CD14-positive monocyte (primary cell): ENCODE measurements around the gene FOCAD. TPM values are rescaled to one million over a fixed set of nuclear protein-coding genes. Genes with fewer than 3 reads are reported as not detected.

Experiments
- DNase-seq, 3 donors: peaks; one replicate each; pipeline ENCODE4 v3.0.0-alpha.2; 2011 to 2022
- H2AFZ ChIP-seq: 2 replicates; pipeline ENCODE4 v1.6.0; 2012; ENCODE audit warnings: mild to moderate bottlenecking, low read depth, low read length, inconsistent platforms; ENCODE audit not compliant: insufficient read depth, poor library complexity, severe bottlenecking
- H3K27ac ChIP-seq, 2 donors: 1 replicate in 1 of 2; 2 replicates in 1 of 2; pipeline ENCODE4 v1.5.1; 2012 to 2013; ENCODE audit warnings: low read length in 2 of 2, control low read depth in 1 of 2, inconsistent platforms in 1 of 2, low read depth in 1 of 2, mild to moderate bottlenecking in 1 of 2
- H3K27me3 ChIP-seq, 2 donors: one replicate each; pipeline versions ENCODE4 v1.6.0 to v1.6.1; 2011 to 2013; ENCODE audit warnings: low read length in 2 of 2; ENCODE audit not compliant: control insufficient read depth in 2 of 2, insufficient read depth in 2 of 2
- H3K36me3 ChIP-seq, 2 donors: replicated peaks in 1 of 2; 1 replicate in 1 of 2; 2 replicates in 1 of 2; pipeline versions ENCODE4 v1.5.1 to v1.6.1; 2012 to 2013; ENCODE audit warnings: low read length in 2 of 2, control low read depth in 1 of 2, inconsistent platforms in 1 of 2, mild to moderate bottlenecking in 1 of 2; ENCODE audit not compliant: insufficient read depth in 2 of 2, control insufficient read depth in 1 of 2
- H3K4me1 ChIP-seq, 2 donors: 1 replicate in 1 of 2; 2 replicates in 1 of 2; pipeline versions ENCODE4 v1.5.1 to v1.6.1; 2012 to 2013; ENCODE audit warnings: low read length in 2 of 2, control low read depth in 1 of 2, inconsistent platforms in 1 of 2, mild to moderate bottlenecking in 1 of 2, moderate library complexity in 1 of 2; ENCODE audit not compliant: insufficient read depth in 2 of 2, control insufficient read depth in 1 of 2
- H3K4me2 ChIP-seq: replicated peaks from 2 replicates; pipeline ENCODE3; 2012; ENCODE audit warnings: low read length, moderate library complexity, mild to moderate bottlenecking; ENCODE audit not compliant: poor library complexity, severe bottlenecking; ENCODE audit errors: extremely low read depth
- H3K4me3 ChIP-seq, 3 experiments: fragments of 200-600 bp in 1 of 3; sonication (generic) in 1 of 3; replicated peaks in 1 of 3; 1 replicate in 2 of 3; 2 replicates in 1 of 3; pipeline ENCODE4 v1.5.1; 2011 to 2013; ENCODE audit warnings: low read length in 3 of 3, mild to moderate bottlenecking in 3 of 3, control low read depth in 2 of 3, low read depth in 2 of 3, inconsistent platforms in 1 of 3, moderate library complexity in 1 of 3
- H3K79me2 ChIP-seq: 2 replicates; pipeline ENCODE4 v1.6.0; 2012; ENCODE audit warnings: mild to moderate bottlenecking, control low read depth, inconsistent platforms, low read length, moderate library complexity; ENCODE audit not compliant: insufficient read depth
- H3K9ac ChIP-seq: 2 replicates; pipeline ENCODE4 v1.6.0; 2017; ENCODE audit warnings: low read length, mild to moderate bottlenecking; ENCODE audit not compliant: insufficient read depth, poor library complexity, severe bottlenecking
- H3K9me3 ChIP-seq, 2 donors: replicated peaks in 1 of 2; 1 replicate in 1 of 2; 2 replicates in 1 of 2; pipeline versions ENCODE4 v1.5.1 to v1.6.1; 2012 to 2013; ENCODE audit warnings: low read length in 2 of 2, control low read depth in 1 of 2; ENCODE audit not compliant: control insufficient read depth in 1 of 2, insufficient read depth in 1 of 2
- H4K20me1 ChIP-seq: 2 replicates; pipeline ENCODE4 v1.6.0; 2012; ENCODE audit warnings: mild to moderate bottlenecking, low read length, control low read depth, moderate library complexity; ENCODE audit not compliant: insufficient read depth
- H3K27ac Mint-ChIP-seq, 7 donors: one replicate each; pipeline ENCODE4 v1.8.0; 2020; ENCODE audit warnings: mild to moderate bottlenecking in 7 of 7, mixed read lengths in 7 of 7, moderate library complexity in 6 of 7, inconsistent platforms in 2 of 7
- H3K27me3 Mint-ChIP-seq, 3 donors: one replicate each; pipeline ENCODE4 v1.8.0; 2021 to 2022; ENCODE audit warnings: low read depth in 3 of 3, mild to moderate bottlenecking in 3 of 3, mixed read lengths in 3 of 3, moderate library complexity in 3 of 3, inconsistent platforms in 1 of 3
- H3K36me3 Mint-ChIP-seq, 2 donors: one replicate each; pipeline ENCODE4 v1.8.0; 2020; ENCODE audit warnings: mixed read lengths in 2 of 2, inconsistent platforms in 1 of 2, mild to moderate bottlenecking in 1 of 2
- H3K4me1 Mint-ChIP-seq: one replicate; pipeline ENCODE4 v1.8.0; 2020; ENCODE audit warnings: mild to moderate bottlenecking, mixed read lengths
- H3K4me3 Mint-ChIP-seq, 2 donors: one replicate each; pipeline ENCODE4 v1.8.0; 2020; ENCODE audit warnings: mild to moderate bottlenecking in 2 of 2, mixed read lengths in 2 of 2, moderate library complexity in 1 of 2
- H3K9me3 Mint-ChIP-seq, 7 donors: one replicate each; pipeline ENCODE4 v1.8.0; 2020 to 2022; ENCODE audit warnings: mixed read lengths in 7 of 7, mild to moderate bottlenecking in 6 of 7, moderate library complexity in 6 of 7, inconsistent platforms in 2 of 7
- CTCF ChIP-seq: fragments of 200-600 bp; IDR thresholded peaks from one replicate; pipeline ENCODE4 v1.8.0; 2022; ENCODE audit warnings: antibody characterized with exemption, mild to moderate bottlenecking
- WGBS: methylation state at CpG from one replicate; pipeline ENCODE4 v1.1.5; 2013; ENCODE audit warnings: missing lambda C conversion rate; ENCODE audit not compliant: insufficient coverage; 5-methylcytosine and 5-hydroxymethylcytosine counted together
- intact Hi-C, 2 donors: fragments of 100-400 bp; cut with micrococcal nuclease; formaldehyde crosslinking; loops; one replicate each; pipeline versions ENCODE4 v1.15.0 to v1.15.1; 2023
- polyA plus RNA-seq, 3 donors: library from polyadenylated mRNA; depleted of rRNA in 1 of 3; unstranded in 2 of 3; stranded (reverse) in 1 of 3; fragments of 300-500 nt in 2 of 3; fragments of >200 nt in 1 of 3; fragmentation: Illumina TruSeq in 2 of 3; gene quantifications; 1 replicate in 2 of 3; 2 replicates in 1 of 3; pipeline ENCODE4 v1.2.3, GENCODE V29; 2012 to 2021

FOCAD gene
- polyA plus RNA-seq, 3 donors: 4.9 to 6.3 (median 5.1) TPM

DNA sequence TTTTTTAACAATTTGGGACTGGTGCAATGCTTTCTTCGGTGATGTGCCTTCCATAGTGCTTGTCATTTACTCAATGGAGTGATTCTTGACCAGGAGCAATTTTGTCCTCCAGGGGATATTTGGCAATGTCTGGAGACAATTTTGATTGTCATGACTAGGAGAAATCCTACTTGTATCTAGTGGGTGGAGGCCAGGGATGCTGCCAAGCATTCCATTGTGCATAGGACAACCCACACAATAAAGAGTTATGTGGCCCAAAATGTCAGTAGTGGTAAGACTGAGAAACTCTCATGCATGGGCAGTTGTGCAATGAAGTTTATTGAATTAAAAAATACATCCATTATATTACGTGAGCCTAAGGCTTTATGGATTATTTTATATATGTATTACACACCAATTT, 70.5 kb downstream of the FOCAD start:
- Mint-ChIP-seq H3K27ac (no peak overlapping the region), H3K4me1 (peaks cover 6% of the 10 kb centered on the region), H3K9me3 (peaks cover 0 to 3% (median 0%) of the 10 kb centered on the region in 7 donors), H3K4me3 (no peak overlapping the region), H3K36me3 (peaks cover 8 to 10% of the 10 kb centered on the region in 2 donors), H3K27me3 (no peaks in the 10 kb centered on the region)
- H3K4me3 ChIP-seq: no peak overlapping the region
- H4K20me1 ChIP-seq: no peaks in the 10 kb centered on the region
- H3K4me2 ChIP-seq: no peak overlapping the region
- H3K79me2 ChIP-seq: no peaks in the 10 kb centered on the region
- no peaks in the 10 kb centered on the region for H3K27me3 ChIP-seq
- DNase-seq: no peak
- no CpG with 5 or more reads among the region's 2 CpGs for WGBS
- H3K36me3 ChIP-seq: peaks cover 0 to under 1% of the 10 kb centered on the region in 2 donors
- intact Hi-C loops: no loop called here
- H3K27ac ChIP-seq: no peak overlapping the region
- no peak overlapping the region for H2AFZ ChIP-seq
- H3K9ac ChIP-seq: no peak overlapping the region
- no peaks in the 10 kb centered on the region for H3K9me3 ChIP-seq
- H3K4me1 ChIP-seq: no peaks in the 10 kb centered on the region
- TF ChIP-seq CTCF: no peak

DNA sequence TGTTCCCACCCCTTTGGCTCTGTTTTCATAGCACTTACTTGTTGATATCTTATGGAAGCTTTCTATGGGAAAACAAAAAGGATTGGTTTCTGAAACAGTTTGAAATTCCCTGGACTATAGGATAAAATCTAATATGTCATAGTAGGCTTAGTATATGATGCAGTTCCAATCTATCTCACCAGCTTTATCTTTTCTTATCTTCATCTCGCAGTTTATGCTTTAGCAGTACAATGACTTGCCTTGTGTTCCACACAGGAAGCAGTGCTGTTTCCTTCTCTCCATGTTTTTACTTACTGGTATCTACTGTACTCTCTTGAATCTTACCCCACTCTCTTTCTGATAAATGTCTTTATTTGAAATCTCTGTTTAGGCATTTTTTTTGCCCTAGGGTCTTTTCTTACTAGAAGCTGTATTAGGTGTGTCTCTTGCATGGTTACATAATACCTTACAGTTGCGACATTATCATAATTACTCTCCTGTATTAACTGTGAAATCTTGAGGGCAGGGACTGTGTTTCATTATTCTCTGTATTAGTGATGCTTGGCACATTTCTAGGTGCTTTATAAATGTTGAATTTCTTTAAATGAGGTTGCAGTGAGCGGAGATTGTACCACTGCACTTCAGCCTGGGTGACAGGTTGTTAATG, 76.3 kb downstream of the FOCAD start:
- H3K9me3 ChIP-seq: no peaks in the 10 kb centered on the region
- no peak for TF ChIP-seq CTCF
- peaks cover 5 to 6% of the 10 kb centered on the region in 2 donors for H3K36me3 ChIP-seq
- Mint-ChIP-seq H3K27ac (peak overlapping the region in 2 of 7 donors; percentile 13 to 24), H3K36me3 (peaks cover 14 to 17% of the 10 kb centered on the region in 2 donors), H3K4me1 (peaks cover 4% of the 10 kb centered on the region), H3K4me3 (no peak overlapping the region), H3K27me3 (no peaks in the 10 kb centered on the region), H3K9me3 (peaks cover 0 to 3% (median 0%) of the 10 kb centered on the region in 7 donors)
- H3K4me2 ChIP-seq: no peak overlapping the region
- no CpG with 5 or more reads among the region's 3 CpGs for WGBS
- no peaks in the 10 kb centered on the region for H3K79me2 ChIP-seq
- intact Hi-C loops: no loop called here
- no peak overlapping the region for H3K27ac ChIP-seq
- H2AFZ ChIP-seq: no peak overlapping the region
- no peak for DNase-seq
- H3K4me3 ChIP-seq: no peak overlapping the region
- H3K9ac ChIP-seq: no peak overlapping the region
- H4K20me1 ChIP-seq: no peaks in the 10 kb centered on the region
- H3K27me3 ChIP-seq: no peaks in the 10 kb centered on the region
- H3K4me1 ChIP-seq: no peaks in the 10 kb centered on the region
